Lung (tissue), 12 donors: ENCODE results near the gene EGFR. TPM values are rescaled to one million over a fixed set of nuclear protein-coding genes. Genes with fewer than 3 reads are reported as not detected.

Experiments
- ATAC-seq: fragments of 200-7000 bp; cut with Tn5 transposase; one replicate; pipeline ENCODE4 v1.9.1; 2020; ENCODE audit warnings: moderate number of reproducible peaks; ENCODE audit not compliant: insufficient read depth, low FRiP score
- DNase-seq, 3 donors: peaks; one replicate each; pipeline ENCODE4 v3.0.0-alpha.2; 2013 to 2017
- H3K27ac ChIP-seq, 2 donors: one replicate each; pipeline ENCODE4 v1.5.1; 2013; ENCODE audit warnings: mild to moderate bottlenecking in 2 of 2, moderate library complexity in 2 of 2, control low read depth in 1 of 2, inconsistent platforms in 1 of 2, low read depth in 1 of 2, low read length in 1 of 2
- H3K27me3 ChIP-seq, 3 donors: one replicate each; pipeline ENCODE4 v1.5.1; 2013; ENCODE audit warnings: low read length in 2 of 3; ENCODE audit not compliant: control insufficient read depth in 3 of 3, insufficient read depth in 3 of 3
- H3K36me3 ChIP-seq, 4 donors: one replicate each; pipeline ENCODE4 v1.5.1; 2013; ENCODE audit warnings: low read length in 4 of 4, mild to moderate bottlenecking in 1 of 4, moderate library complexity in 1 of 4; ENCODE audit not compliant: control insufficient read depth in 4 of 4, insufficient read depth in 4 of 4
- H3K4me1 ChIP-seq, 5 donors: one replicate each; pipeline ENCODE4 v1.5.1; 2013; ENCODE audit warnings: low read length in 5 of 5, mild to moderate bottlenecking in 2 of 5, moderate library complexity in 1 of 5; ENCODE audit not compliant: control insufficient read depth in 5 of 5, insufficient read depth in 5 of 5
- H3K4me3 ChIP-seq: one replicate; pipeline ENCODE4 v1.5.1; 2013; ENCODE audit warnings: mild to moderate bottlenecking, control low read depth, moderate library complexity
- H3K9ac ChIP-seq, 2 donors: one replicate each; pipeline ENCODE4 v1.5.1; 2013; ENCODE audit warnings: low read length in 2 of 2, control low read depth in 1 of 2; ENCODE audit not compliant: insufficient read depth in 1 of 2
- H3K9me3 ChIP-seq, 4 donors: one replicate each; pipeline ENCODE4 v1.5.1; 2013; ENCODE audit warnings: low read length in 3 of 4, mild to moderate bottlenecking in 1 of 4, moderate library complexity in 1 of 4; ENCODE audit not compliant: control insufficient read depth in 4 of 4, insufficient read depth in 3 of 4
- CTCF ChIP-seq: IDR thresholded peaks from 2 replicates; pipeline ENCODE4 v1.5.1; 2012; ENCODE audit warnings: mild to moderate bottlenecking; ENCODE audit errors: control extremely low read depth, extremely low read depth
- WGBS, 2 donors: extraction: QIAGEN DNeasy Blood & Tissue Kit; methylation state at CpG; one replicate each; pipeline ENCODE4 v1.1.7; 2013; 5-methylcytosine and 5-hydroxymethylcytosine counted together
- polyA plus RNA-seq, 2 donors: library from polyadenylated mRNA; stranded (reverse); fragments of 200-250 nt; gene quantifications; one replicate each; pipeline ENCODE4 v1.2.1, GENCODE V29; 2013
- total RNA-seq, 2 donors: library from RNA; depleted of rRNA in 1 of 2; stranded (reverse); fragments of >200 nt in 1 of 2; gene quantifications; one replicate each; pipeline ENCODE4 v1.2.1, GENCODE V29; 2014 to 2021
- donor health status: control.
- donor health status: control.
- donor health status: Bipolar disorder and iron deficiency.
- donor health status: healthy.
- donor health status: DM: yes; HTN: yes; CAD: no.

Gene EGFR
- total and polyA plus RNA-seq, 4 donors = 11.6 to 78.7 (median 37.1) TPM

GRCh38 chr7:54978364-54979116 lies 40.3 kb upstream of the EGFR start:
- no peaks in the 10 kb centered on the region for H3K27me3 ChIP-seq
- DNase-seq (no peak), ATAC-seq (no peak)
- no peak overlapping the region for H3K9ac ChIP-seq
- H3K9me3 ChIP-seq = no peaks in the 10 kb centered on the region
- no peaks in the 10 kb centered on the region for H3K36me3 ChIP-seq
- no peaks in the 10 kb centered on the region for H3K4me1 ChIP-seq
- WGBS, 2 donors = 75 to 78% methylated on average over 9 of the region's 9 CpGs
- H3K4me3 ChIP-seq = no peak overlapping the region
- no peak for TF ChIP-seq CTCF
- H3K27ac ChIP-seq = no peak overlapping the region

DNA sequence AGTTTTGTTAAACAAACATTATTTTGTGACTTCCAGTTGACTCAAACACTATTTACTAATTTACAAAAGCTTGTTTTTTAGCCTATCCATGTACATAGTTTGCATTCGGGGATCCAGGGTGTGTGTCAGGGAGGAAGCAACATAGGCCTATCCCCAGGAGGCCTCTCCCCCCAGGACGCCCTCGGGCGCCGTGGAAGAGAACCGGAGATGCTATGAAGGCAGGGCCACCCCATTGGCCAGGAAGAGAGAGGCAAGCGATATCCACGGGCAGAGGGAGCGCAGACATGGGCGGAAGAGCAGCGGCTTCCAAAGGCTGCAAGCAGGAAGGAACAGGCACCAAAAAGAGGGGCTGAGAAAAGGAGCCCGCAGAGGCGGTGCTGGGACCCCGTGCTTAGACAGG lies 38.3 kb upstream of the EGFR start:
- 89 to 92% methylated on average over 14 of the region's 14 CpGs for WGBS, 2 donors

DNA sequence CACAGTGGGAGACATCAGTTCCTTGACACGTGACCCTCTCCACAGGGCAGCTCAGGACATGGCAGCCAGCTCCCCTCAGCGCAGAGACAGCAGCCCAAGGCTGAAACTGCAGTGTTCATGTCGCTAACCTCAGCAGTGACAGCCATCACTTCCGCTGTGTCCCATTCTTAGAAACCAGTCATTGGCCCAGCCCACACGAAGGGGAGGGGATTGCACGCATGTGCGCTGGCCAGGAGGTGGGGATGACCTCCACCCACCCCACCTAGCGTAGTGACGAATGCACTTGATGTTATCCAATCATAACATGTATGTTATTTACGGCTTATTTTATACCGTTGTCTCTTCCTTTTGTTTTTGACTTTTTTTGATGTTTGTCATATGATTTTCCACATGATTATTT lies 36.9 kb upstream of the EGFR start:
- H3K9me3 ChIP-seq = no peaks in the 10 kb centered on the region
- H3K9ac ChIP-seq = no peak overlapping the region
- ATAC-seq = no peak
- no peaks in the 10 kb centered on the region for H3K36me3 ChIP-seq
- no peak for DNase-seq
- TF ChIP-seq CTCF = no peak
- H3K27ac ChIP-seq = no peak overlapping the region
- WGBS, 2 donors = 89 to 93% methylated on average over 11 of the region's 11 CpGs
- H3K4me1 ChIP-seq = peaks cover 0 to 3% (median 0%) of the 10 kb centered on the region in 5 donors
- no peaks in the 10 kb centered on the region for H3K27me3 ChIP-seq
- no peak overlapping the region for H3K4me3 ChIP-seq

More for the DNA sequence above, 38.3 kb upstream of the EGFR start:
- Histone ChIP-seq H3K9ac (no peak overlapping the region), H3K27me3 (no peaks in the 10 kb centered on the region), H3K4me1 (peaks cover 0 to under 1% (median 0%) of the 10 kb centered on the region in 5 donors), H3K36me3 (no peaks in the 10 kb centered on the region), H3K9me3 (no peaks in the 10 kb centered on the region), H3K27ac (no peak overlapping the region), H3K4me3 (no peak overlapping the region)
- no peak for TF ChIP-seq CTCF
- no peak for DNase-seq
- no peak for ATAC-seq
